Erythroblast (primary cell): ENCODE data around the gene ILF3.

Source experiments
- GATA1 ChIP-seq: IDR thresholded peaks from 2 replicates; pipeline ENCODE4 v1.6.1; 2011; ENCODE audit warnings: low read depth, mild to moderate bottlenecking, control low read depth, low read length, moderate library complexity
- POLR2A ChIP-seq: IDR thresholded peaks from 2 replicates; pipeline ENCODE4 v1.6.1; 2011; ENCODE audit warnings: mild to moderate bottlenecking, low read length

GRCh38 chr19:10653732-10654609 is at the start of gene ILF3:
- TF ChIP-seq POLR2A (peak; percentile 99), GATA1 (peak; percentile 28)
